ENCODE measurements around the gene CAMK1D.

DNA sequence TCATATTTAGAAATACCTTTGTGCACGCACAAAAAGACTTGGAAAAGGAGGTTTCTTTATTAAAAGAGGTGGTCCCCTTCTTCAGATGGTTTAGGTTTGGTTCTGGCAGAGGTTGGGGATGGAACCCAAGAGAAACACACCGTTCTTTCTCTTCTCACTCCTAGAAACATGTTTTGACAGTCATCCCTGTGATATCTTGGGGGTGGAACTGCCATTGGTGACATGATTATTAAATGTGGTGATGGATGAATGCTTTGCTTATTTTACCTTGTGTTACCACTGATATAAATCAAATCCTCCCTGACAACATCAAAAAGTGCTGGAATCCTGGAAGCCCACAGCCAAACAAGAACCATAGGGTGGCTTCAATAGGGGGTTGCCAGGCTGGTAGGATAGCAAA lies 505.6 kb downstream of the CAMK1D start:
- TF ChIP-seq, protein P1, sequence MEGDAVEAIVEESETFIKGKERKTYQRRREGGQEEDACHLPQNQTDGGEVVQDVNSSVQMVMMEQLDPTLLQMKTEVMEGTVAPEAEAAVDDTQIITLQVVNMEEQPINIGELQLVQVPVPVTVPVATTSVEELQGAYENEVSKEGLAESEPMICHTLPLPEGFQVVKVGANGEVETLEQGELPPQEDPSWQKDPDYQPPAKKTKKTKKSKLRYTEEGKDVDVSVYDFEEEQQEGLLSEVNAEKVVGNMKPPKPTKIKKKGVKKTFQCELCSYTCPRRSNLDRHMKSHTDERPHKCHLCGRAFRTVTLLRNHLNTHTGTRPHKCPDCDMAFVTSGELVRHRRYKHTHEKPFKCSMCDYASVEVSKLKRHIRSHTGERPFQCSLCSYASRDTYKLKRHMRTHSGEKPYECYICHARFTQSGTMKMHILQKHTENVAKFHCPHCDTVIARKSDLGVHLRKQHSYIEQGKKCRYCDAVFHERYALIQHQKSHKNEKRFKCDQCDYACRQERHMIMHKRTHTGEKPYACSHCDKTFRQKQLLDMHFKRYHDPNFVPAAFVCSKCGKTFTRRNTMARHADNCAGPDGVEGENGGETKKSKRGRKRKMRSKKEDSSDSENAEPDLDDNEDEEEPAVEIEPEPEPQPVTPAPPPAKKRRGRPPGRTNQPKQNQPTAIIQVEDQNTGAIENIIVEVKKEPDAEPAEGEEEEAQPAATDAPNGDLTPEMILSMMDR (IDR thresholded peaks at IDR 0.05; ENCODE audit: borderline replicate concordance, extremely low read depth, low read length, poor library complexity, severe bottlenecking), result no peak
- TF ChIP-seq EZH2 (IDR thresholded peaks at IDR 0.05; ENCODE audit: borderline replicate concordance, low read depth, low read length, severe bottlenecking), result no peak

Data from DND-41 (cell line).